Fibroblast of the aortic adventitia (primary cell): ENCODE measurements around the gene EME2. TPM values are rescaled to one million over a fixed set of nuclear protein-coding genes. Genes with fewer than 3 reads are reported as not detected.

Experiments used
- DNase-seq: peaks from one replicate; pipeline ENCODE4 v3.0.0-alpha.2; 2010; ENCODE audit warnings: low read depth
- H3K4me3 ChIP-seq: 2 replicates; pipeline ENCODE4 v1.5.1; 2011; ENCODE audit warnings: low read depth, mild to moderate bottlenecking, control low read depth, low read length, moderate library complexity
- CTCF ChIP-seq: IDR thresholded peaks from 2 replicates; pipeline ENCODE4 v1.5.1; 2011; ENCODE audit warnings: mild to moderate bottlenecking, low read length, control low read depth, inconsistent platforms; ENCODE audit not compliant: insufficient read depth
- total RNA-seq: library from RNA; depleted of rRNA; stranded (reverse); fragments of >200 nt; gene quantifications from 2 replicates; pipeline ENCODE4 v1.2.3, GENCODE V29; 2012; ENCODE audit warnings: low replicate concordance

The EME2 gene
- total RNA-seq, 1 donor: 8.4 TPM

- TF ChIP-seq CTCF: no peak
- H3K4me3 ChIP-seq: no peak overlapping the region
- DNase-seq: no peak
Measured at GRCh38 chr16:1800701-1801100, 28.1 kb downstream of the EME2 start.

- no peak for DNase-seq
- TF ChIP-seq CTCF: no peak
- no peak overlapping the region for H3K4me3 ChIP-seq
Measured at GRCh38 chr16:1807626-1808025, 35.0 kb downstream of the EME2 start.

GRCh38 chr16:1808691-1809090 is 36.1 kb downstream of the EME2 start:
- no peak for TF ChIP-seq CTCF
- no peak overlapping the region for H3K4me3 ChIP-seq
- DNase-seq: no peak

- TF ChIP-seq CTCF: no peak
- no peak overlapping the region for H3K4me3 ChIP-seq
- DNase-seq: no peak
Measured at GRCh38 chr16:1809281-1809801, 36.7 kb downstream of the EME2 start.

GRCh38 chr16:1810106-1810505 is 37.5 kb downstream of the EME2 start:
- H3K4me3 ChIP-seq: no peak overlapping the region
- TF ChIP-seq CTCF: no peak
- no peak for DNase-seq

DNA sequence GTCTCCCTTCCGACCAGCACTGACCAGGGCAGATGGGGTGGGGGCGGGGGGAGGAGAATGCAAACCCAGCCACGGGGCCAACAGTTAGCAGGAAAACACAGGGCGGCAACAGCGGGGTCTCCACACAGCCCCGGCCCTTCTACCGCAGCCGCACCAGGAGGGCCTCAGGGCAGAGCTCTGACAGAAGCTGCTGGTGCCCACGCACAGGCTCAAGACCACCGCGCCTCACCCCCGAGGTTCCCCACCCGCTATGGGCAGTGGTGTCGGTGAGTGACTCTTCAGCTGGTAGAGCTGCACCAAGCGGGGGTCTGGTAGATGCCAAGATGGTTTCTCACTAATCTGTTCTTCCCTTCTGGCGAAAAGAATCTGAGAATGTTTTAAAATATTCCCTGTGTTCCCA is 37.9 kb downstream of the EME2 start:
- DNase-seq: no peak
- H3K4me3 ChIP-seq: no peak overlapping the region
- no peak for TF ChIP-seq CTCF

GRCh38 chr16:1812732-1813163 is 40.1 kb downstream of the EME2 start:
- peak; percentile 63 for TF ChIP-seq CTCF
- no peak overlapping the region for H3K4me3 ChIP-seq
- peak; percentile 79 for DNase-seq
